Hepatocyte (in vitro differentiated cells): ENCODE data around the gene RBP4. TPM values are rescaled to one million over a fixed set of nuclear protein-coding genes. Genes with fewer than 3 reads are reported as not detected.

Experiments
- DNase-seq: peaks from one replicate; pipeline ENCODE4 v3.0.0-alpha.2; 2016; ENCODE audit warnings: low spot score
- H2AFZ ChIP-seq: fragments of 200-600 bp; sonication (generic); 2 replicates; pipeline ENCODE4 v1.6.0; 2016; ENCODE audit warnings: antibody characterized with exemption, mild to moderate bottlenecking
- H3K27ac ChIP-seq: fragments of 200-600 bp; sonication (generic); 2 replicates; pipeline ENCODE4 v1.5.1; 2016; ENCODE audit warnings: mild to moderate bottlenecking
- H3K27me3 ChIP-seq: fragments of 200-600 bp; sonication (generic); 2 replicates; pipeline ENCODE4 v1.6.1; 2016
- H3K36me3 ChIP-seq: fragments of 200-600 bp; sonication (generic); replicated peaks from 2 replicates; pipeline ENCODE4 v1.5.1; 2016; ENCODE audit warnings: low read depth; ENCODE audit not compliant: insufficient read depth
- H3K4me1 ChIP-seq: fragments of 200-600 bp; sonication (generic); 2 replicates; pipeline ENCODE4 v1.5.1; 2016; ENCODE audit warnings: mild to moderate bottlenecking, moderate library complexity; ENCODE audit not compliant: insufficient read depth
- H3K4me2 ChIP-seq: fragments of 200-600 bp; sonication (generic); 2 replicates; pipeline ENCODE4 v1.6.0; 2016
- H3K4me3 ChIP-seq: fragments of 200-600 bp; sonication (generic); 2 replicates; pipeline ENCODE4 v1.5.1; 2016; ENCODE audit warnings: mild to moderate bottlenecking
- H3K79me2 ChIP-seq: fragments of 200-600 bp; sonication (generic); 2 replicates; pipeline ENCODE4 v1.6.0; 2017; ENCODE audit warnings: mild to moderate bottlenecking
- H3K9me2 ChIP-seq: fragments of 200-600 bp; sonication (generic); replicated peaks from 2 replicates; pipeline ENCODE4 v1.6.0; 2017; ENCODE audit warnings: mild to moderate bottlenecking; ENCODE audit not compliant: insufficient read depth
- H3K9me3 ChIP-seq: fragments of 200-600 bp; sonication (generic); 2 replicates; pipeline ENCODE4 v1.5.1; 2016; ENCODE audit warnings: low read depth, mild to moderate bottlenecking
- H4K20me1 ChIP-seq: fragments of 200-600 bp; sonication (generic); 2 replicates; pipeline ENCODE4 v1.6.0; 2016; ENCODE audit warnings: mild to moderate bottlenecking; ENCODE audit not compliant: insufficient read depth, poor library complexity, severe bottlenecking
- EZH2 ChIP-seq: fragments of 200-600 bp; sonication (generic); IDR thresholded peaks from 2 replicates; pipeline ENCODE4 v1.6.1; 2016; ENCODE audit warnings: antibody characterized with exemption, mild to moderate bottlenecking, borderline replicate concordance
- EZH2phosphoT487 ChIP-seq: fragments of 200-600 bp; sonication (generic); IDR thresholded peaks from one replicate; pipeline ENCODE4 v1.6.1; 2018; ENCODE audit warnings: antibody characterized with exemption, mild to moderate bottlenecking, low read depth, moderate library complexity; ENCODE audit not compliant: unreplicated experiment, severe bottlenecking
- WGBS: methylation state at CpG from one replicate; pipeline ENCODE4 v1.1.6; 2016; ENCODE audit warnings: low lambda C conversion rate; ENCODE audit errors: missing lambda C conversion rate; 5-methylcytosine and 5-hydroxymethylcytosine counted together
- polyA plus RNA-seq: library from polyadenylated mRNA; unstranded; fragments of >200 nt; fragmentation: Nextera tagmentation; extraction: Ambion mirVana; gene quantifications from 2 replicates; pipeline ENCODE4 v1.2.1, GENCODE V29; 2016
- total RNA-seq: library from RNA; depleted of rRNA; stranded (reverse); fragments of >200 nt; gene quantifications from 2 replicates; pipeline ENCODE4 v1.2.3, GENCODE V29; 2014
- TF ChIP-seq, protein P1 (sequence below): fragments of 200-600 bp; sonication (generic); IDR thresholded peaks from 2 replicates; pipeline ENCODE4 v1.5.1; 2016; ENCODE audit warnings: antibody characterized with exemption, mild to moderate bottlenecking; ENCODE audit not compliant: poor library complexity

RBP4 gene
- total and polyA plus RNA-seq, 2 experiments from 2014 or later = 494 to 997 TPM

DNA sequence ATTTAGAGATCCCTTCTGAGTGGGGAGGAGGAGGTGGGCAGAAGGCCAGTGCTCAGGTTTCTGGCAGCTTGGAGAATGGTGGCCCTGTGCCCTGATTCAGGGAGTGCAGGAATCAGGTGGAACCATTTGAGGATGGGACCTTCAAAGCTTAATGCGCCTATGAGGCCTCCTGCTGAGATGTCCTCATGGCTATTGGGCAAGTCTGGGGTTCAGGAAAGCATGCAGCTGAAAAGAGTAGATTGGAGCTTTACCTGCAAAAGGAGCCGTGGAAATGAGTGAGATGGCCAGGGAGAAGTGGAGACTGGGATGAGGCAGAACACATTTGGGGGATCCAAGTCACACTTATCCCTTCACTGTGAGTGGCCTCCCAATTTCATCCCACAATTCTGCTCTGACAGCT, 28.4 kb downstream of the RBP4 start:
- Histone ChIP-seq H4K20me1 (no peaks in the 10 kb centered on the region), H3K27me3 (peaks cover 26% of the 10 kb centered on the region), H2AFZ (no peak overlapping the region), H3K9me3 (no peaks in the 10 kb centered on the region), H3K4me3 (no peak overlapping the region), H3K27ac (no peak overlapping the region), H3K36me3 (no peaks in the 10 kb centered on the region), H3K9me2 (no peaks in the 10 kb centered on the region), H3K79me2 (no peaks in the 10 kb centered on the region), H3K4me2 (no peak overlapping the region), H3K4me1 (no peaks in the 10 kb centered on the region)
- 93% methylated on average over 2 of the region's 2 CpGs for WGBS
- TF ChIP-seq, protein P1, sequence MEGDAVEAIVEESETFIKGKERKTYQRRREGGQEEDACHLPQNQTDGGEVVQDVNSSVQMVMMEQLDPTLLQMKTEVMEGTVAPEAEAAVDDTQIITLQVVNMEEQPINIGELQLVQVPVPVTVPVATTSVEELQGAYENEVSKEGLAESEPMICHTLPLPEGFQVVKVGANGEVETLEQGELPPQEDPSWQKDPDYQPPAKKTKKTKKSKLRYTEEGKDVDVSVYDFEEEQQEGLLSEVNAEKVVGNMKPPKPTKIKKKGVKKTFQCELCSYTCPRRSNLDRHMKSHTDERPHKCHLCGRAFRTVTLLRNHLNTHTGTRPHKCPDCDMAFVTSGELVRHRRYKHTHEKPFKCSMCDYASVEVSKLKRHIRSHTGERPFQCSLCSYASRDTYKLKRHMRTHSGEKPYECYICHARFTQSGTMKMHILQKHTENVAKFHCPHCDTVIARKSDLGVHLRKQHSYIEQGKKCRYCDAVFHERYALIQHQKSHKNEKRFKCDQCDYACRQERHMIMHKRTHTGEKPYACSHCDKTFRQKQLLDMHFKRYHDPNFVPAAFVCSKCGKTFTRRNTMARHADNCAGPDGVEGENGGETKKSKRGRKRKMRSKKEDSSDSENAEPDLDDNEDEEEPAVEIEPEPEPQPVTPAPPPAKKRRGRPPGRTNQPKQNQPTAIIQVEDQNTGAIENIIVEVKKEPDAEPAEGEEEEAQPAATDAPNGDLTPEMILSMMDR = no peak
- TF ChIP-seq EZH2 (no peak), EZH2phosphoT487 (no peak)
- DNase-seq = no peak

DNA sequence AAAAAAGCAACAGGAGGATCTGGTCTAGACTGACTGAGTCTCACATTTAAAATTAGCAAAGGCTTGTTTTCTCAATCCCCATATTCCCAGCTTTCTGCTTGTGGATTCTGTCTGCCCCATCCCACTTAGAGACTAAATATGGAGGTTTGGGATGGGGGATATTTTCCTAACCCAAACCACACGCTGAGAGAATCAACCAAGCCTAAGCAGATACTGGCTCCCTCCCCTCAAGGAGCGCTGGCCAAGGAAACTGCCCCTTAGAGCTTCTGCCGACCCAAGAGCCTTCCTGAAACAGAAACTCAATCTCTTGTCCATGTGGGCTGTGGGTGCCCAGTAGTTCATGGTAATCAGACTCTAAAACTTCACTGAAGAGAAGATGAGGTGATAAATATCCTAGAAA, 30.7 kb downstream of the RBP4 start:
- TF ChIP-seq, protein P1 = no peak
- 54% methylated on average over 3 of the region's 3 CpGs for WGBS
- Histone ChIP-seq H3K9me2 (no peaks in the 10 kb centered on the region), H3K4me1 (peaks cover 3% of the 10 kb centered on the region), H3K36me3 (no peaks in the 10 kb centered on the region), H3K27ac (no peak overlapping the region), H3K4me3 (no peak overlapping the region), H3K4me2 (no peak overlapping the region), H4K20me1 (no peaks in the 10 kb centered on the region), H3K27me3 (peaks cover 48% of the 10 kb centered on the region), H2AFZ (no peak overlapping the region), H3K79me2 (no peaks in the 10 kb centered on the region), H3K9me3 (no peaks in the 10 kb centered on the region)
- DNase-seq = no peak

DNA sequence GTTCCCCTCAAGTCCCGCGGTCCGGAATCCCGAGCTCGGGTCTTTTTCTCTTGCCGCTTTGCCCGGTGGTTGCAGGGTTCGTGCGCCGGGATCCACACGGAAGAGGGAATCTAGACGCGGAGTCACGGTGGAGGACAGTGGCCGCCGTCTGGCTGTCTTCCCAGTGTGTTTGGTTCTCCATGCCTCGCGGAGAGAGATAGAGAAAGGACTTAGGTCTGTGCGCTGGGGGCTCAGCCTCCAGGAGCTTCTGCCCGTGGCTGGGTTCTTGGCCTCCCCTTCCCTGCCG, 33.0 kb downstream of the RBP4 start:
- 17% methylated on average over 21 of the region's 21 CpGs for WGBS
- H3K36me3 ChIP-seq = no peaks in the 10 kb centered on the region
- no peaks in the 10 kb centered on the region for H3K79me2 ChIP-seq
- peaks cover 3% of the 10 kb centered on the region for H3K4me1 ChIP-seq
- no peak overlapping the region for H3K4me3 ChIP-seq
- H3K27ac ChIP-seq = no peak overlapping the region
- TF ChIP-seq EZH2 (peak; percentile 65), EZH2phosphoT487 (no peak)
- H2AFZ ChIP-seq = no peak overlapping the region
- no peaks in the 10 kb centered on the region for H4K20me1 ChIP-seq
- no peaks in the 10 kb centered on the region for H3K9me3 ChIP-seq
- DNase-seq = no peak
- H3K27me3 ChIP-seq = peaks cover 61% of the 10 kb centered on the region
- H3K4me2 ChIP-seq = peak overlapping the region; percentile 91
- H3K9me2 ChIP-seq = no peaks in the 10 kb centered on the region

DNA sequence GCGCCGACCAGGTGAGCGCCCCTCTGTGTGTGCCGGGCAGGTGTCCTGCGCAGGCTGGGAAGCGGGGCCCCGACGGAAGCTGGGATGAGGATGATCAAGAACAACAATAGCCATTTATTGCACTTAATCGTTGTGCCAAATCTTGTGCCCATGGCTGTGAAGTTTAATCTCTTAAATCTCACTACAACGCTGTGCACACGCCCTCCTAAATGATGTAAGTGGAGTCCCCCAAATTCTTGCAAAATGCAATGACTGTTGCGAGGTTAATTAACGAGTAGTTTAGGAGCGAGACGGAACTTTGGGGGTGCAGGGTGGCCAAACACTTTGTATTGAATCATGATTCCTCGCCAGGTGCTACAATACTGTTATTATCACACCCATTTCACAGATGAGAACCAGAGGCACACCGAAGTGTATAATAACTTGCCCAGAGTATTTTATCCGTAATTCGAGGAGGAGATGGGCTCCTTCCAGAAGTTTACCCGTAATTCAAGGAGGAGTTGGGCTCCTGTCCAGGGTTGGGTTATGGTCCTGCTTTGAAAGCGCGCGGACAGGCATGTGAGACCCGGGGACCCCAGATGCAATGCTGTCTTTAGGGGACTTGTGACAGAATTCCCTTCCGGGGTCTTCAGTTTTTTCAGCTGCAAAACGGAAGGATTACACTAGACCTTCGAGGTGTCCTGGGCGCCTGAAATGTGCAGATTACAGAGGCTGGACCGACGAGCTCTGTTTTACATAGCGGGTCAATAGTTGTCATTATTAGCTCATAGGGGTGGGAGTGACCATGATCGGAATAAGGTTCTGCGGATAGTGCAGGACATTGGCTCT, 33.5 kb downstream of the RBP4 start:
- Histone ChIP-seq H3K4me3 (no peak overlapping the region), H2AFZ (no peak overlapping the region), H4K20me1 (no peaks in the 10 kb centered on the region), H3K4me2 (peak overlapping the region; percentile 91), H3K79me2 (no peaks in the 10 kb centered on the region), H3K9me2 (no peaks in the 10 kb centered on the region), H3K4me1 (peaks cover 3% of the 10 kb centered on the region), H3K9me3 (no peaks in the 10 kb centered on the region), H3K27me3 (peaks cover 61% of the 10 kb centered on the region), H3K27ac (no peak overlapping the region), H3K36me3 (no peaks in the 10 kb centered on the region)
- TF ChIP-seq EZH2phosphoT487 (no peak), EZH2 (no peak)
- 24% methylated on average over 33 of the region's 33 CpGs for WGBS
- no peak for DNase-seq
